ENCODE results near the gene SPTLC2.
"Not testable (repeated sequence)": the region's sequence is repeated elsewhere in the genome, so short reads cannot be mapped to it uniquely, and the experiment has no call there.

Gene SPTLC2

DNA sequence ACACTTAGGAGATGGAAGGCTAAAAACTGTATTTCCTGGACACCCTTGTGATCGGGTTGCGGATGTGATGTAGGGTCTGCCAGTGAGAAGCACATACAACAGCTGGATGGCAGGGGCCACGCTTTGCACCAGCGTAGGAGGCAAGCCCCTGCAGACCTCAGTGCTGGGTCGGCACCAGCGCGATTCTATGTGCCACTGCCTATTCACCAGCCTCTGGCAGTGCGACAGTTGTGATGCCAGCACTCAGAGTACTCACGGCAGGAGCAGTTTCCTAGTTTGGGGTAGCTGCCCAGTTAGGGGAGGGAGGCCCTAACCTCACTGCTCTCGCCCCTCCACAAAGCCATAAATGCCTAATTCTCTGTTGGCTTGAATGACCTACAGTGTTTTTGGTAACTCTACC is 31.6 kb downstream of the SPTLC2 start:
- DNase-seq = no peak

DNA sequence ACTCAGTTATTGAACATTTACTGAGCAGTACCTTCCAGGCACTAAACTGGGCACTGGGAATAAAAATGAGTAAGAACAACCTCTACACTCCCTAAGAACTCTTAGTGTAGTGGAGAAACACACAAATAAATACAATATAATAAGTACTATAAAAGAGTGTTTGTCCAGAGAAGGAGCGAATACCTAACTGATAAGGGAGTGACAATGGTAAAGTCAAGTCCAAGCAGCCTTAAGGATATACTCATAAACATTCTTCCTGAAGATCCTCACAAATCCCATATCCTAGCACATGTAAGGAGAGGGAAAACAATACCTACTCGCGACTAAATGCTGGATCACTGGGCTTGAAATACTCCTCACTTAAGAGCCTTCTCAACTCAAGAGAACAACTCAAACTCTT is 32.8 kb downstream of the SPTLC2 start:
- DNase-seq = no peak

GRCh38 chr14:77582511-77582910 is 33.9 kb downstream of the SPTLC2 start:
- no peak for DNase-seq

- no peak for DNase-seq
Measured at GRCh38 chr14:77580964-77581505, 35.4 kb downstream of the SPTLC2 start.

DNA sequence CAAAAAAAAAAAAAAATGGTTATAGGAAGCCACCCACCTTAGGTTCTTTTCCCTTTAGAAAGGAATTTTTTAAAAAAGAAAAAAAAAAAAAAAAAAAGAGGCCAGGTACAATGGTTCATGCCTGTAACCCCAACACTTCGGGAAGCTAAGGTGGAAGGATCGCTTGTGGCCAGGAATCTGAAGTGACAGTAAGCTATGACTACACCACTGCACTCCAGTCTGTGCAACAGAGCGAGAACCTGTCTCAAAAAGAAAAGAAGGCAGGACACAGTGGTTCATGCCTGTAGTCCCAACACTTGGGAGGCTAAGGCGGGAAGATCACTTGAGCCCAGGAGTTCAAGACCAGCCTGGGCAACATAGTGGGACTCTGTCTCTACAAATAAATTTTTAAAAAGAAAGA is 36.0 kb downstream of the SPTLC2 start:
- no peak for DNase-seq

- no peak for DNase-seq
Measured at GRCh38 chr14:77579780-77580179, 36.7 kb downstream of the SPTLC2 start.

- no peak for DNase-seq
Measured at GRCh38 chr14:77579065-77579464, 37.4 kb downstream of the SPTLC2 start.

- DNase-seq = no peak
Measured at GRCh38 chr14:77574446-77575115, 41.9 kb downstream of the SPTLC2 start.

GRCh38 chr14:77573964-77574363 is 42.5 kb downstream of the SPTLC2 start:
- DNase-seq = no peak

GRCh38 chr14:77570706-77571268 is 45.6 kb downstream of the SPTLC2 start:
- DNase-seq = no peak

GRCh38 chr14:77565994-77566305 is 50.5 kb downstream of the SPTLC2 start:
- DNase-seq = no peak

DNA sequence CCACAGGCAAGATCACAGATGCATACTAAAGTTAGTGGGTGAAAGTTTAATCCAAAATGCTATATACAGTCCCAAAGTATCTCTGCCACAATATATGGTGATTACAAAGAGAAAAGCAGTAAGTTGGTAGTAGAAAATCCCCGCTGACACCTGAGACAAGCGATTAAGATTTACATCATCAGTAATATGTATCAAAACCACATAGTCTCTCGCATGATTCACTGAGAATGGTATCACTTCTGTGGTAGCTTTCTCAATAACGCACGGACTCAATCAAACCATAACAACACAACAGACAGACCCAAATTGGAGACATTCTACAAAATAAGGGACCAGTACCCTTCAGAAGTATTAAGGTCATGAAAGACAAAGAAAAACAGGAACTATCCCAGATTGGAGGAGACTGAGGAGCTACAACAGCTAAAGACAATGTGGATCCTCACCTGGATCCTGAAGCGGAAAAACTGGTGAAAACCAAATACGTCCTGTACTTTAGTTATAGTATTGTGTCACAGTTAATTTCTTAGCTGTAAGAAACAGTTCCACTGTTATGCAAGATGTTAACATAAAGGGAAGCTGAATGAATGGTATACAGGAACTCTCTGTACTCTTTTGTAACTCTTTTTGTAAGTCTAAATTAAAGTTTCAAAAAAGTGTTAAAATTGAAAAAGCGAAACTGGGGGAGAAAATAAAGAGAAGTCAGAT is 51.0 kb downstream of the SPTLC2 start:
- no peak for DNase-seq

DNA sequence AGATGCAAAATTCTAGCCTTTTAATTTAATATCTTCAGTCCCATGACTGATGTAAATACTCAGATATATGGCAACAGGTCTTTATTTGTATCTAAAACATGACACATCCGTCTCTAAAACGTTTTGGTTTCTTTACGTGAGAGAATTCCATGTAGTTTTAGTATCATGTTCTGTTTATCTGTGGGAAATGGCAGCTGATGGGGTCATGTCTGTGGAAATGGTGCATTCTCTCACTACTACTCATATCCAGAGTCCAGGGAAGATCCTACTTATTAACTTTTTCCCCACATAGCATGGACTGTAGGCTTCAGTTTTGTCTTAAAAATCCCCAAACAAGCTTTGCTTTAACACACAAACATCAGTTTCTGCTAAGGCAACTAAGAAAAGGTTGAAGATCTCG is 53.8 kb downstream of the SPTLC2 start:
- no peak for DNase-seq

GRCh38 chr14:77561881-77562280 is 54.6 kb downstream of the SPTLC2 start:
- DNase-seq = no peak

GRCh38 chr14:77559381-77559780 is 57.1 kb downstream of the SPTLC2 start:
- no peak for DNase-seq

- no peak for DNase-seq
Measured at GRCh38 chr14:77557391-77557790, 59.0 kb downstream of the SPTLC2 start.

DNA sequence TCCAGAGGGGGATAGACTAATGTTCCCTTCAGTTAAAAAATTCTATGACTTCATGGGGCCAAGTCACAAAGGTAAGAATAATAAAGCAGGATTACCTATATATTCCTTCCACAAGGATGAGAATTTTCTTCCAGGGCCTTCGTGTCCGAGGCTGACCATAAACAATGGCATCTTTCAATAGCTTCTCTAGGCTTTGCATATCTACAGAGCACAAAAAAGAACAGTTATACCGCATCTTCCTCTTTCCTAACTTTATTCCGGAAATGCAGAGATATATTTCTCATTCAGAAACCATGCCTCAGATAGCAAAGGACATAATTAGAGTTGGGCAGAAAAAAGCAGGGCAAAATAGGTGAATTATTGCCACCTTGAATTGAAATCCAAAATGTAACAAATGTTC is 59.5 kb downstream of the SPTLC2 start:
- DNase-seq = no peak

- DNase-seq = no peak
Measured at GRCh38 chr14:77554816-77555599, 61.4 kb downstream of the SPTLC2 start.

DNA sequence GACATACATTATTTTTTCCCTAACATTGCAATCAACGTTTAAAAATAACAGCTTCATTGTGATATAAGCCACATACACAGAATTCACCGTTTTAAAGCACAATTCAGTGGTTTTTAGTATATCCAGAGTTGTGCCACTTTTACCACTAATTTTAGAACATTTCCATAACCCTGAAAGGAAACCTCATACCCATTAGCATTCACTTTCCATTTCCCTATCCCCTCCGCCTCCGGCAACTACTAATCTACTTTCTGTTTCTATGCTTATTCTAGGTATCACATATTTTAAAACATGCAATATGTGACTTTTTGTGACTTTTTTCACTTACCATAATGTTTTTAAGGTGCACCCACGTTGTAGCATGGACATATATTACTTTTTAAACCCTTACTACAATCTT is 62.2 kb downstream of the SPTLC2 start:
- DNase-seq = no peak

GRCh38 chr14:77549451-77549850 is 67.0 kb downstream of the SPTLC2 start:
- no peak for DNase-seq

DNA sequence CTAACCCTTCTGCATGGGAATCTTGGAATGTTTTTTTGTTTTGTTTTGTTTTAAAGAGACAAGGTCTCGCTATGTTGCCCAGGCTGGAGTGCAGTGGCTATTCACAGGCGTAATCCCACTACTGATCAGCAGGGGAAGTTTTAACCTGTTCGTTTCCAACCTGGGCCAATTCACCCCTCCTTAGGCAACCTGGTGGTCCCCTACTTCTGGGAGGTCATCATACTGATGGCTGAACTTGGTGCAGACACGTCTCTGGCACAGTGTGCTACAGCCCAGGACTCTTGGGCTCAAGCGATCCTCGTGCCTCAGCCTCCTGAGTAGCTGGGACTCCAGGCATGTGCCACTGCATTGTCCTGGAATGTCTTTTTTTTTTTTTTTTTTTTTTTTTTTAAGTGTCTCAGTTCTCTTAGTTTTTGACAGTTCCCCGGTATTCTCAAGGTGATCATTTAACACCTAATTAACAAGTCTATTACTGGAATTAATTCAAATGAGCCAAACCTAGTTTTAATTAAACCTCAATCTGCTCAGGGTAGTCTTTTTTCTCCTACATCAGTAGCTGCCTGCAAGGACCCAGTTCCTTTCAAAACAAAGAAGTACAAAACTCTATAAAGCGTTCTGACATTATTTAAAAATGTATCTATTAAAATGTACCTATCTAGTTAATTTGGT is 68.8 kb downstream of the SPTLC2 start:
- DNase-seq = no peak

GRCh38 chr14:77545171-77545570 is 71.3 kb downstream of the SPTLC2 start:
- DNase-seq = not testable (repeated sequence)

DNA sequence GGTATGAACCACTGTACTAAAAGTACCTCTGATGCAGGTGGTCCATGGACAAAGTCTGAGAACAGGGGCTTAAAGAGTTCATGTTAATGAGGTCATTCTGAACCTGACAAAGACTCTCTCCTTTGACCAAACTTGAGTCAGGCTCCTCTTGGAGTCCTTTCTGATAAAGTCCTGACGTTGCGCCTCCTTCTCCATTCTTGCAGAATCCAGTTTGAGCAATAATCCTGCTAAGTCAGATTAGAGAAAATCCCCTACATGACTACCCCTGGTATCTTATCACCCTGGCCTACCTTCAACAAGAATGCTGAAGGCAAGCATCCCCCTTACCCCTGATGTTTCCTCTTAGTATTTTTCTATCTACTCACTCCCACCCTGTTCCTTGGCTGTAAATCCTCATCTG is 71.9 kb downstream of the SPTLC2 start:
- no peak for DNase-seq

All from NCI-H524 treated with DMSO at 0.1 percent for 48 hours (cell line).